K562 (cell line): ENCODE data around the gene SPEF1. TPM values are rescaled to one million over a fixed set of nuclear protein-coding genes. Genes with fewer than 3 reads are reported as not detected.
A peak's percentile ranks its signal among the peaks of the same experiment; 100 is the strongest.

Experiments
- ARID4B ChIP-seq: sonication (generic); formaldehyde crosslinking; IDR thresholded peaks from 2 replicates; pipeline ENCODE4 v1.8.0; 2022; ENCODE audit warnings: mild to moderate bottlenecking, missing genetic modification reagents
- CTBP1 ChIP-seq: fragments of 450-650 bp; IDR thresholded peaks from 2 replicates; pipeline ENCODE4 v1.6.1; 2016; ENCODE audit warnings: borderline replicate concordance
- DMBX1 ChIP-seq: fragments of 250-450 bp; sonication (Bioruptor Pico); IDR thresholded peaks from 2 replicates; pipeline ENCODE4 v1.8.0; 2022; ENCODE audit warnings: inconsistent platforms, mild to moderate bottlenecking, moderate library complexity, borderline replicate concordance
- ETV1 ChIP-seq: fragments of 450-650 bp; conservative IDR thresholded peaks from 2 replicates; pipeline ENCODE4 v1.6.1; 2016; ENCODE audit warnings: missing genetic modification characterization, control low read depth, low read depth, missing compliant biosample characterization
- FOXP1 ChIP-seq: sonication (generic); formaldehyde crosslinking; IDR thresholded peaks from 2 replicates; pipeline ENCODE4 v1.8.0; 2022; ENCODE audit warnings: mild to moderate bottlenecking, missing genetic modification reagents
- GATAD2B ChIP-seq: fragments of 450-650 bp; IDR thresholded peaks from 2 replicates; pipeline ENCODE4 v1.6.1; 2017; ENCODE audit warnings: mild to moderate bottlenecking, borderline replicate concordance
- NCOA1 ChIP-seq: fragments of 450-650 bp; IDR thresholded peaks from 2 replicates; pipeline ENCODE4 v1.6.1; 2016; ENCODE audit warnings: low read depth
- RERE ChIP-seq: sonication (generic); formaldehyde crosslinking; IDR thresholded peaks from 2 replicates; pipeline ENCODE4 v1.8.0; 2023; ENCODE audit warnings: missing genetic modification reagents, mild to moderate bottlenecking, borderline replicate concordance
- TEAD2 ChIP-seq: fragments of 450-650 bp; IDR thresholded peaks from 2 replicates; pipeline ENCODE4 v1.6.1; 2016; ENCODE audit warnings: missing genetic modification characterization, control low read depth, missing compliant biosample characterization
- THAP7 ChIP-seq: fragments of 250-450 bp; sonication (Bioruptor Pico); IDR thresholded peaks from 2 replicates; pipeline ENCODE4 v1.5.0; 2021
- ZBTB2 ChIP-seq: fragments of 450-650 bp; IDR thresholded peaks from 2 replicates; pipeline ENCODE4 v1.6.1; 2016; ENCODE audit warnings: antibody characterized with exemption
- ZFP91 ChIP-seq: sonication (generic); formaldehyde crosslinking; IDR thresholded peaks from 2 replicates; pipeline ENCODE4 v1.8.0; 2022; ENCODE audit warnings: mild to moderate bottlenecking, missing genetic modification reagents
- polyA plus RNA-seq, 8 experiments: library from polyadenylated mRNA; depleted of rRNA in 4 of 8; stranded (reverse) in 5 of 8; unstranded in 3 of 8; fragments of >200 nt; fragmentation: Nextera tagmentation in 2 of 8; fragmentation: Illumina TruSeq in 1 of 8; extraction: Ambion mirVana in 2 of 8; extraction: Trizol in 1 of 8; gene quantifications; 2 replicates each; pipeline versions ENCODE4 v1.2.1 to v1.2.3, GENCODE V29; 2011 to 2014; ENCODE audit warnings: inconsistent platforms in 1 of 8, missing spikeins in 1 of 8
- total RNA-seq, 7 experiments: library from RNA; depleted of rRNA in 6 of 7; stranded (reverse); fragments of >200 nt in 6 of 7; fragmentation: Illumina TruSeq in 2 of 7; extraction: Trizol in 2 of 7; gene quantifications; 2 replicates each; pipeline versions ENCODE4 v1.2.1 to v1.2.3, GENCODE V29; 2011 to 2021; ENCODE audit warnings: low replicate concordance in 1 of 7

The SPEF1 gene
- total and polyA plus RNA-seq, 9 of the 15 experiments (the other 6 are each of a cell fraction or from before 2014, with no cell fraction given): not detected

- TF ChIP-seq RERE: no peak
- no peak for TF ChIP-seq ETV1 (tag)
- TF ChIP-seq ZFP91 (CRISPR knock-in tag): 0 out of 2 replicates have a peak, but pooled peaks have one; percentile 10
- 0 out of 2 replicates have a peak, but pooled peaks have one; percentile 67 for TF ChIP-seq ARID4B (CRISPR knock-in tag)
- TF ChIP-seq NCOA1: no peak
- TF ChIP-seq ZBTB2: 0 out of 2 replicates have a peak, but pooled peaks have one; percentile 4
- TF ChIP-seq DMBX1 (CRISPR knock-in tag): no peak
- peak; percentile 83 for TF ChIP-seq FOXP1 (CRISPR knock-in tag)
- 0 out of 2 replicates have a peak, but pooled peaks have one; percentile 51 for TF ChIP-seq GATAD2B
- TF ChIP-seq TEAD2 (tag): no peak
- TF ChIP-seq THAP7 (CRISPR knock-in tag): no peak
- peak; percentile 43; the same call in 1 of the 2 replicates for TF ChIP-seq CTBP1
Observed at GRCh38 chr20:3785240-3786125, 4.2 kb upstream of the SPEF1 start (continued).
